ENCODE results near the gene ARSB.

DNA sequence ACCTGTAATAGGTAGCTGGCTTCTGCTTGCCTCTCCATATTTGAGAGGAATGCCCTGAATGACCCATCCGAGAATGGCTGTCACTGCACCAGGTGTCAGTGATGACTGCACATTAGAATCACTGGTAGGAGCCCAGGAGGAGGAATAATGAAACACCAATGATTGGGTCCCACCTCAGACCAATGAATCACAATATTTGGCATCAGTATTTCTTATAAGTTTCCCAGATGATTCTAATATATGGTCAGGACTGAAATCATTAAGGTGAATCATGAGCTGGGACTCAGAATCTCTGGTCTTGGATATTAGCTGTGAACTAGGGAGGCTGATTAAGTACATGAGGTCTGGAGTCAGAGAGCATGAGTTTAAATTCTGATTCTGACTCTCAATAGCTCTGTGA is 23.4 kb downstream of the ARSB start:
- TF ChIP-seq, protein P1, sequence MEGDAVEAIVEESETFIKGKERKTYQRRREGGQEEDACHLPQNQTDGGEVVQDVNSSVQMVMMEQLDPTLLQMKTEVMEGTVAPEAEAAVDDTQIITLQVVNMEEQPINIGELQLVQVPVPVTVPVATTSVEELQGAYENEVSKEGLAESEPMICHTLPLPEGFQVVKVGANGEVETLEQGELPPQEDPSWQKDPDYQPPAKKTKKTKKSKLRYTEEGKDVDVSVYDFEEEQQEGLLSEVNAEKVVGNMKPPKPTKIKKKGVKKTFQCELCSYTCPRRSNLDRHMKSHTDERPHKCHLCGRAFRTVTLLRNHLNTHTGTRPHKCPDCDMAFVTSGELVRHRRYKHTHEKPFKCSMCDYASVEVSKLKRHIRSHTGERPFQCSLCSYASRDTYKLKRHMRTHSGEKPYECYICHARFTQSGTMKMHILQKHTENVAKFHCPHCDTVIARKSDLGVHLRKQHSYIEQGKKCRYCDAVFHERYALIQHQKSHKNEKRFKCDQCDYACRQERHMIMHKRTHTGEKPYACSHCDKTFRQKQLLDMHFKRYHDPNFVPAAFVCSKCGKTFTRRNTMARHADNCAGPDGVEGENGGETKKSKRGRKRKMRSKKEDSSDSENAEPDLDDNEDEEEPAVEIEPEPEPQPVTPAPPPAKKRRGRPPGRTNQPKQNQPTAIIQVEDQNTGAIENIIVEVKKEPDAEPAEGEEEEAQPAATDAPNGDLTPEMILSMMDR (IDR thresholded peaks at IDR 0.05) = no peak
- TF ChIP-seq POLR2AphosphoS5 (IDR thresholded peaks at IDR 0.05) = no peak

Measured in breast epithelium (tissue), 3 donors.